ENCODE results near the gene TOR1AIP1. TPM values are rescaled to one million over a fixed set of nuclear protein-coding genes. Genes with fewer than 3 reads are reported as not detected.

The TOR1AIP1 gene
- total RNA-seq, 4 donors from 2014 or later = 35.7 to 53.7 (median 48.8) TPM

DNA sequence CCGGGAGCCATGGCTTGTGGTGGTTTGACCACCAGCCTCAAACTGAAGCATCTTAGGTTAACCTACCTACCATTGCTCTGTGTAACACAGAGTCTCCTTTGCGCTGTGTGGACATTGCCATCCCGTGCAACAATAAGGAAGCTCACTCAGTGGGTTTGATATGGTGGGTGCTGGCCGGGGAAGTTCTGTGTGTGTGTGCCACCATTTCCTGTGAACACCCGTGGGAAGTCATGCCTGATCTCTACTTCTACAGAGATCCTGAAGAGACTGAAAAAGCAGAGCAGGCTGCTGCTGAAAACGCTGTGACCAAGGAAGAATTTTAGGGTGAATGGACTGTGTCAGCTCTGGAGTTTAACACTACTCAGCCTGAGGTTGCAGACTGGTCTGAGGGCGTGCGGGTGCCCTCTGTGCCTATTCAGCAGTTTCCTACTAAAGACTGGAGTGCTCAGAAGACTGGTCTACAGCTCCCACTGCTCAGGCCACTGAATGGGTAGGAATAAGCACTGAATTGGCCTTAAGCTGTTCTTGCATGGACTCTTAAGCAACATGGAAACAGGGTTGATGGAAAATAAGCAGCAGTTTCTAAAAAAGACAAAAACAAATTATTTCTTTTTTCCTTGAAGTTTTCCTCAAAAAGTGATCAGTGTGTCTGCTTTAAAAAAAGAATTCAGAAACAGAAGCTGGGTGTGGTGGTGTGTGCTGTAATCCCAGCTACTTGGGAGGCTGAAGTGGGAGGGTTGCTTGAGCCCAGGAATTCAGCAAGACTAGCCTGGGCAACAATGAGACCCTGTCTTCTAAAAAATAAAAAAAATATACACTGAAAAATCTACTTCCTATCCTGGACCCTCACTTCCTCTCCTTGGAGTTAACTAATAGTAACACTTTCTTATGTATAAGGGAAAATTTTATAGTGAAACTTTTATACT is 87.2 kb downstream of the TOR1AIP1 start:
- no peak for TF ChIP-seq POLR2A (IDR thresholded peaks at IDR 0.05)
- TF ChIP-seq, protein P1, sequence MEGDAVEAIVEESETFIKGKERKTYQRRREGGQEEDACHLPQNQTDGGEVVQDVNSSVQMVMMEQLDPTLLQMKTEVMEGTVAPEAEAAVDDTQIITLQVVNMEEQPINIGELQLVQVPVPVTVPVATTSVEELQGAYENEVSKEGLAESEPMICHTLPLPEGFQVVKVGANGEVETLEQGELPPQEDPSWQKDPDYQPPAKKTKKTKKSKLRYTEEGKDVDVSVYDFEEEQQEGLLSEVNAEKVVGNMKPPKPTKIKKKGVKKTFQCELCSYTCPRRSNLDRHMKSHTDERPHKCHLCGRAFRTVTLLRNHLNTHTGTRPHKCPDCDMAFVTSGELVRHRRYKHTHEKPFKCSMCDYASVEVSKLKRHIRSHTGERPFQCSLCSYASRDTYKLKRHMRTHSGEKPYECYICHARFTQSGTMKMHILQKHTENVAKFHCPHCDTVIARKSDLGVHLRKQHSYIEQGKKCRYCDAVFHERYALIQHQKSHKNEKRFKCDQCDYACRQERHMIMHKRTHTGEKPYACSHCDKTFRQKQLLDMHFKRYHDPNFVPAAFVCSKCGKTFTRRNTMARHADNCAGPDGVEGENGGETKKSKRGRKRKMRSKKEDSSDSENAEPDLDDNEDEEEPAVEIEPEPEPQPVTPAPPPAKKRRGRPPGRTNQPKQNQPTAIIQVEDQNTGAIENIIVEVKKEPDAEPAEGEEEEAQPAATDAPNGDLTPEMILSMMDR (IDR thresholded peaks at IDR 0.05) = no peak
- no peak overlapping the region for H3K4me3 ChIP-seq (ENCODE audit: low read depth, poor library complexity, severe bottlenecking)
- intact Hi-C loops (cut with DNase I; ENCODE audit: low total_unique reads) = no loop called here
- WGBS, 2 donors = 69 to 80% methylated on average over 7 to 8 of the region's 8 CpGs
- peak in 1 of 2 donors; percentile 32 for DNase-seq (ENCODE audit: low spot score in 2 of 2)

Other genes with a start within 250 kb of the TOR1AIP1 start
- not detected for gene FAM163A, start 139.0 kb upstream of the TOR1AIP1 start, total RNA-seq
- 100 to 1,000 TPM in 1 of 4 donors, 10 to 100 TPM in 3; 81.5 to 108 (median 91.3) TPM for gene TOR1AIP2, start 4.5 kb upstream of the TOR1AIP1 start, total RNA-seq
- gene CEP350, start 72.5 kb downstream of the TOR1AIP1 start, total RNA-seq = 10 to 100 TPM; 55.8 to 85.6 (median 59.9) TPM

Data from lower leg skin (tissue), 4 donors.